GM10266 (cell line): ENCODE data around the gene JAKMIP2.

Source experiments
- DNase-seq: peaks from one replicate; pipeline ENCODE4 v3.0.0; 2012; ENCODE audit errors: extremely low spot score
- CTCF ChIP-seq: IDR thresholded peaks from 2 replicates; pipeline ENCODE4 v1.5.1; 2012; ENCODE audit warnings: mild to moderate bottlenecking, low read depth; ENCODE audit not compliant: control insufficient read depth, insufficient read depth; ENCODE audit errors: missing control alignments

Gene JAKMIP2

DNA sequence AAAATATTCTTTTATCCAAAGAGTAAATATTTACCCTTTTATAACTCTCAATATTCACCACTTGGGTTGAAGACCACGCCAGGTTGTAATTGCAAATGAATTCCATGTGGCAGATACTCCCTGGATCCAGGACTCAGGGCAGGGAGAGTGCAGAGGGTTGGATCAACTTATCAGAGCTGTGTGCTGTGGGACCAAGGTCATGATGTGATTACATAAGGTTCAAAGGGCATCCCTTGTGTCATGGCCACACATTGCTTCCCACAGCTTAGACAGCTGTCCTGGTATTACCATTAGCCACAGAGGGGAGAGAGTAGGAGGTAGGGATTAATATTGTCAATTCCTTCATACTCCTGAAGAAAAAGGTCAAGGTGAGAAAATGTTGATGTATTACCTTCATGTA, 133.9 kb downstream of the JAKMIP2 start:
- no peak for TF ChIP-seq CTCF
- no peak for DNase-seq

DNA sequence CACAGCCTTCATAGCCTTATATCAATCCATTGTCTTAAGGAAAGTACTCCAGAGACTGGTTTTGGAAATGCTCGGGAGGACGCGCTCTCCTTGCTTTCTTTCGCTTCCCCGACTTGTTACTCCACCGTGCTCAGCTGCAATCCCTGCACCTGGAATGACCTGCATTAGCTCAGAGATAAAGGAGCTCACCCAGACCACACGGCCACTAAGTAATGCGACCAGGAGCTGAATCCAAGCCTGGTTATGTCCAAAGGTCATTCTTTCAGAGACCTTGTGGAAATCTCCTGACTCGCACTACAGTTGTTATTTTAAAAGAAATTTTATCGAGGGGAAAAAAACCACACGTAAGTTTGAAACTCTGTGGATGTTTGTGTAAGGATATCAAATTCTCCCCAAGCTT, 137.3 kb downstream of the JAKMIP2 start:
- no peak for DNase-seq
- no peak for TF ChIP-seq CTCF

- TF ChIP-seq CTCF = no peak
- DNase-seq = no peak
Observed at GRCh38 chr5:147644460-147644859, 138.1 kb downstream of the JAKMIP2 start.

DNA sequence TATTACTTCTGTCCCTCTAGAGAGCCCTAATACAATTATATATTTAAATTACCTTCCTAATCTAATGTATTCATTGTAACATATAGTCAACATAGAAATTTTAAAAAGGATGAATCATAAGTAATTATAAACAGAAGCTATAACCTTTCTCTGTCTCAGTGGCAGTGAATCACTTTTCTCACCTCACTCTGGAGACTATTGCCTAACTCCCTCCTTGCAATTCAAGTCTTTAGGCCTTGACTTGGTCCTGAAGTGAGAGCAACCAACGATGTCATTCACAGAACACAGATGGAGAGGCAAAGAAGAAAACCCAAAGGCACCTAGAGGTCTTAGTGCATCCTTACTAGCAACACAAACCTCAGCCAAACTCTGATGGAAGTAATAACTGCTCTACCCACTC, 139.4 kb downstream of the JAKMIP2 start:
- no peak for DNase-seq
- no peak for TF ChIP-seq CTCF

- no peak for TF ChIP-seq CTCF
- no peak for DNase-seq
Observed at GRCh38 chr5:147642666-147643065, 139.9 kb downstream of the JAKMIP2 start.

GRCh38 chr5:147639321-147639720, 143.2 kb downstream of the JAKMIP2 start:
- no peak for DNase-seq
- TF ChIP-seq CTCF = no peak

DNA sequence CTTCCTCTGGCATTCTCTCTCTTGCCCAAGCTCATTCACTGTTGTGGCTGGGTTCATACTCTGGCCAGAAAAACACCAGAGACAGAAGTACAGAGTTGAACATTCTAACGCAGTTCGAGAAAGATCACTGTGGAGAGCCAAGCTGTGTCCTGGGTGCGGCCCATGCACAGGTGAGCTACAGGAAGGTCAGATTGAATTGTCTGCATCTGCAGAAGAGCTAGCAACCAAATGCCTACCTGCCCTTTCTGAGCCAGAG, 145.9 kb downstream of the JAKMIP2 start:
- no peak for TF ChIP-seq CTCF
- no peak for DNase-seq
